CD4-positive, alpha-beta T cell treated with Interleukin-1 beta for 1 hour (primary cell): Measurements from ENCODE around the gene ASPHD2.

ENCODE experiments used
- DNase-seq, 2 donors: peaks; one replicate each; pipeline ENCODE4 v3.0.0-alpha.2; 2020 to 2022

Gene ASPHD2

GRCh38 chr22:26479043-26479791 is 50.2 kb downstream of the ASPHD2 start:
- DNase-seq, result no peak

- DNase-seq, result no peak
Observed at GRCh38 chr22:26479792-26480610, 50.9 kb downstream of the ASPHD2 start.

GRCh38 chr22:26480611-26480932 is 51.5 kb downstream of the ASPHD2 start:
- DNase-seq, result no peak

- DNase-seq, result no peak
Observed at GRCh38 chr22:26481112-26481693, 52.1 kb downstream of the ASPHD2 start.

- no peak for DNase-seq
Observed at GRCh38 chr22:26481694-26482093, 52.6 kb downstream of the ASPHD2 start.

GRCh38 chr22:26482161-26482560 is 53.1 kb downstream of the ASPHD2 start:
- DNase-seq, result no peak

GRCh38 chr22:26483043-26483438 is 54.0 kb downstream of the ASPHD2 start:
- DNase-seq, result no peak

- peak; percentile 94 to 95 for DNase-seq
Observed at GRCh38 chr22:26483439-26484359, 54.6 kb downstream of the ASPHD2 start, which contains the start of the genes HPS4 and SRRD. TSS of gene HPS4 (minus strand) at chr22:26483783. CDS start at chr22:26481762, 2,021 bp downstream. TSS of gene SRRD (plus strand) at chr22:26483877. CDS start at chr22:26483891, 14 bp downstream.

- peak; percentile 6 to 46 for DNase-seq
Observed at GRCh38 chr22:26484360-26484706, 55.3 kb downstream of the ASPHD2 start.

GRCh38 chr22:26485013-26485412 is 56.0 kb downstream of the ASPHD2 start:
- DNase-seq, result no peak

GRCh38 chr22:26485806-26486390 is 56.8 kb downstream of the ASPHD2 start:
- no peak for DNase-seq

- no peak for DNase-seq
Observed at GRCh38 chr22:26486394-26486793, 57.3 kb downstream of the ASPHD2 start.

- DNase-seq, result no peak
Observed at GRCh38 chr22:26487996-26488395, 58.9 kb downstream of the ASPHD2 start.

GRCh38 chr22:26489447-26490036 is 60.5 kb downstream of the ASPHD2 start:
- no peak for DNase-seq

- no peak for DNase-seq
Observed at GRCh38 chr22:26492220-26492619, 63.2 kb downstream of the ASPHD2 start.

- no peak for DNase-seq
Observed at GRCh38 chr22:26494506-26494905, 65.4 kb downstream of the ASPHD2 start.
